Measurements from ENCODE around the gene NCAPD2.

DNA sequence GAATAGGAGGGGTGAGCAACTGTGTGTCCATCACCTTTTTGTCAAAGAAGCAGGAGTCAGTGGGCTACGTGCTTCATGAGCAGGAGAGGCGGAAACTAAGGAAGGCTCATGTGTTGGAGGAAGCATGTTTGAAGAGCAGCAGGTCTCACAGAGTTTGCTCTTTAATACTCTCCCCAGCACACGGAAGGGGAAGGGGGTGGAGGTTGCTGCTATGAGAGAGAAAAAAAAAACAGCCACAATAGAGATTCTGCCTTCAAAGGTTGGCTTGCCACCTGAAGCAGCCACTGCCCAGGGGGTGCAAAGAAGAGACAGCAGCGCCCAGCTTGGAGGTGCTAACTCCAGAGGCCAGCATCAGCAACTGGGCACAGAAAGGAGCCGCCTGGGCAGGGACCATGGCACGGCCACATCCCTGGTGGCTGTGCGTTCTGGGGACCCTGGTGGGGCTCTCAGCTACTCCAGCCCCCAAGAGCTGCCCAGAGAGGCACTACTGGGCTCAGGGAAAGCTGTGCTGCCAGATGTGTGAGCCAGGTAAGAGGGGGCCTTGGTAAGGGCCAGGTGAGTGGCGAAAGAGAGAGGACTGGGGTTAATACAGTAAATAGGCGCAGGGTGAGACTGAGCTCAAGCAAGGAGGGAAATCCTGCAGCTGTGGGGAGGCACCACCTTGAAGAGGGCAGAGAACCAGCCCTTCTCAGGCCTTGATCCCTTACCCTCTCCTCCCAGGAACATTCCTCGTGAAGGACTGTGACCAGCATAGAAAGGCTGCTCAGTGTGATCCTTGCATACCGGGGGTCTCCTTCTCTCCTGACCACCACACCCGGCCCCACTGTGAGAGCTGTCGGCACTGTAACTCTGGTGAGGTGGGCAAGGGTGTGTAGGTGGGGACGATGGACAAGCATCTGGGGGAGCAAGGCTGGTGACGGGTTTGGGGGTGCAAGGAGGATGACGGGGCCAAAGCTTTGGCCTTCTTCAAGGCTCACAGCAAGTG lies 48.9 kb upstream of the NCAPD2 start, which contains the start of gene CD27:
- TF ChIP-seq, protein P1, sequence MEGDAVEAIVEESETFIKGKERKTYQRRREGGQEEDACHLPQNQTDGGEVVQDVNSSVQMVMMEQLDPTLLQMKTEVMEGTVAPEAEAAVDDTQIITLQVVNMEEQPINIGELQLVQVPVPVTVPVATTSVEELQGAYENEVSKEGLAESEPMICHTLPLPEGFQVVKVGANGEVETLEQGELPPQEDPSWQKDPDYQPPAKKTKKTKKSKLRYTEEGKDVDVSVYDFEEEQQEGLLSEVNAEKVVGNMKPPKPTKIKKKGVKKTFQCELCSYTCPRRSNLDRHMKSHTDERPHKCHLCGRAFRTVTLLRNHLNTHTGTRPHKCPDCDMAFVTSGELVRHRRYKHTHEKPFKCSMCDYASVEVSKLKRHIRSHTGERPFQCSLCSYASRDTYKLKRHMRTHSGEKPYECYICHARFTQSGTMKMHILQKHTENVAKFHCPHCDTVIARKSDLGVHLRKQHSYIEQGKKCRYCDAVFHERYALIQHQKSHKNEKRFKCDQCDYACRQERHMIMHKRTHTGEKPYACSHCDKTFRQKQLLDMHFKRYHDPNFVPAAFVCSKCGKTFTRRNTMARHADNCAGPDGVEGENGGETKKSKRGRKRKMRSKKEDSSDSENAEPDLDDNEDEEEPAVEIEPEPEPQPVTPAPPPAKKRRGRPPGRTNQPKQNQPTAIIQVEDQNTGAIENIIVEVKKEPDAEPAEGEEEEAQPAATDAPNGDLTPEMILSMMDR (IDR thresholded peaks at IDR 0.05; ENCODE audit: low read length) = no peak
- no peak for TF ChIP-seq EZH2 (optimal IDR thresholded peaks at IDR 0.05; ENCODE audit: low read depth, low read length)

Data from MM.1S (cell line).